ENCODE measurements around the gene BIK. TPM values are rescaled to one million over a fixed set of nuclear protein-coding genes. Genes with fewer than 3 reads are reported as not detected.
A peak's percentile ranks its signal among the peaks of the same experiment; 100 is the strongest.

BIK gene
- total and polyA plus RNA-seq, 2 experiments from 2014 or later: 9.6 to 9.8 TPM

GRCh38 chr22:43148581-43148980 lies 38.0 kb downstream of the BIK start (continued):
- no peak for TF ChIP-seq ZNF462 (CRISPR knock-in tag; IDR thresholded peaks at IDR 0.05)
- no peak for TF ChIP-seq JUNB (IDR thresholded peaks at IDR 0.05; ENCODE audit: unreplicated experiment)
- TF ChIP-seq CREB1 (CRISPR knock-in tag; IDR thresholded peaks at IDR 0.05; ENCODE audit: low read depth): no peak
- no peak for TF ChIP-seq ZNF331 (CRISPR knock-in tag; IDR thresholded peaks at IDR 0.05; ENCODE audit: low read depth)

- no peak for TF ChIP-seq JUNB (IDR thresholded peaks at IDR 0.05; ENCODE audit: unreplicated experiment)
- TF ChIP-seq REST (IDR thresholded peaks at IDR 0.05; ENCODE audit: unreplicated experiment): no peak
- no peak for TF ChIP-seq POLR2AphosphoS5 (IDR thresholded peaks at IDR 0.05; ENCODE audit: low read depth)
- TF ChIP-seq EZH2phosphoT487 (IDR thresholded peaks at IDR 0.05; ENCODE audit: unreplicated experiment): no peak
- peak overlapping the region; percentile 97 for H2AFZ ChIP-seq
These were observed 40.2 kb downstream of the BIK start for GRCh38 chr22:43150731-43151206.

More at GRCh38 chr22:43150731-43151206, 40.2 kb downstream of the BIK start:
- no peaks in the 10 kb centered on the region for H3K36me3 ChIP-seq (ENCODE audit: insufficient read depth)
- H3K9me2 ChIP-seq (ENCODE audit: insufficient read depth): no peaks in the 10 kb centered on the region
- H3K4me1 ChIP-seq (ENCODE audit: insufficient read depth): no peaks in the 10 kb centered on the region
- H4K20me1 ChIP-seq (replicated peaks; ENCODE audit: insufficient read depth): no peaks in the 10 kb centered on the region
- no peak overlapping the region for H3K27ac ChIP-seq (ENCODE audit: low read depth)
- Mint-ChIP-seq H3K4me3 (peak overlapping the region; percentile 78), H3K4me1 (peaks cover 2% of the 10 kb centered on the region), H3K36me3 (ENCODE audit: low read depth) (no peaks in the 10 kb centered on the region), H3K27me3 (ENCODE audit: insufficient read depth, low read depth, poor library complexity) (peaks cover 21% of the 10 kb centered on the region), H3K27ac (no peak overlapping the region), H3K9me3 (no peaks in the 10 kb centered on the region)
- no peaks in the 10 kb centered on the region; the same call in 1 of the 2 replicates for H3F3A ChIP-seq (replicated peaks; ENCODE audit: low read depth)
- ATAC-seq: no peak
- H3K4me3 ChIP-seq: peak overlapping the region; percentile 65
- H3K4me2 ChIP-seq: peak overlapping the region; percentile 86; the same call in 1 of the 2 replicates
- H3K27me3 ChIP-seq (ENCODE audit: insufficient read depth): peaks cover 17% of the 10 kb centered on the region
- no peak for DNase-seq (ENCODE audit: low spot score)
- H3K79me2 ChIP-seq (replicated peaks; ENCODE audit: insufficient read depth): no peaks in the 10 kb centered on the region
